ENCODE measurements around the gene ABCG5.

Gene ABCG5

DNA sequence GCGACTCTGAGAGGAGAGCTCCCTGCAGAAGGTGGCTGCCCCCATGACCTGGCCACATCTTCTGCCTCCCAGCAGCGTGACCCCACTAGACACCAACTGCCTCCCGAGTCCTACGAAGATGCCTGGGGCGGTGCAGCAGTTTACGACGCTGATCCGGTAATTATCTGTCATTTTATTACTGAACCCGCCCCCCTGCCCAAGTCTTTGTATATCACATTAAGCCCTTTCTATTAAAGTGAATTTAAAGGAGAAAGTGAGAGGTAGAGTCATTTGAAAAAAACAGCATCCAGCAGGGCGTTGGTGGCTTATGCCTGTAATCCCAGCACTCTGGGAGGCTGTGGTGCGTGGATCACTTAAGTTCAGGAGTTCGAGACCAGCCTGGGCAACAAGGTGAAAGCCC, 33.5 kb upstream of the ABCG5 start:
- H3K9me3 ChIP-seq (ENCODE audit: control insufficient read depth, insufficient read depth, low read depth, low read length) = no peaks in the 10 kb centered on the region
- no peak overlapping the region for H3K4me3 ChIP-seq (ENCODE audit: low read depth, low read length)
- H3K4me1 ChIP-seq (ENCODE audit: control insufficient read depth, insufficient read depth, low read length) = no peaks in the 10 kb centered on the region
- no peaks in the 10 kb centered on the region for H3K36me3 ChIP-seq (ENCODE audit: control insufficient read depth in 2 of 2, insufficient read depth in 1 of 2, low read length in 2 of 2)
- ChIA-PET CTCF (no interaction called here), POLR2A (no interaction called here)
- H3K27ac ChIP-seq (ENCODE audit: extremely low read depth, low read depth, low read length) = no peak overlapping the region
- no peak for TF ChIP-seq ZSCAN16 (tag by site-specific recombination; IDR thresholded peaks at IDR 0.05)
- no peak for TF ChIP-seq ZNF16 (tag by site-specific recombination; IDR thresholded peaks at IDR 0.05; ENCODE audit: low read depth)
- no peak for TF ChIP-seq ZNF121 (tag by site-specific recombination; IDR thresholded peaks at IDR 0.05)
- TF ChIP-seq, protein P1, sequence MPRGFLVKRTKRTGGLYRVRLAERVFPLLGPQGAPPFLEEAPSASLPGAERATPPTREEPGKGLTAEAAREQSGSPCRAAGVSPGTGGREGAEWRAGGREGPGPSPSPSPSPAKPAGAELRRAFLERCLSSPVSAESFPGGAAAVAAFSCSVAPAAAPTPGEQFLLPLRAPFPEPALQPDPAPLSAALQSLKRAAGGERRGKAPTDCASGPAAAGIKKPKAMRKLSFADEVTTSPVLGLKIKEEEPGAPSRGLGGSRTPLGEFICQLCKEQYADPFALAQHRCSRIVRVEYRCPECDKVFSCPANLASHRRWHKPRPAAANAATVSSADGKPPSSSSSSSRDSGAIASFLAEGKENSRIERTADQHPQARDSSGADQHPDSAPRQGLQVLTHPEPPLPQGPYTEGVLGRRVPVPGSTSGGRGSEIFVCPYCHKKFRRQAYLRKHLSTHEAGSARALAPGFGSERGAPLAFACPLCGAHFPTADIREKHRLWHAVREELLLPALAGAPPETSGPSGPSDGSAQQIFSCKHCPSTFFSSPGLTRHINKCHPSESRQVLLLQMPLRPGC (tag by site-specific recombination; IDR thresholded peaks at IDR 0.05) = no peak
- no peak for TF ChIP-seq ZBTB20 (tag by site-specific recombination; IDR thresholded peaks at IDR 0.05)
- TF ChIP-seq BCL11A (tag by site-specific recombination; IDR thresholded peaks at IDR 0.05; ENCODE audit: low read depth) = no peak
- no peak for TF ChIP-seq ZFP69B (tag by site-specific recombination; IDR thresholded peaks at IDR 0.05)
- TF ChIP-seq, protein P2, sequence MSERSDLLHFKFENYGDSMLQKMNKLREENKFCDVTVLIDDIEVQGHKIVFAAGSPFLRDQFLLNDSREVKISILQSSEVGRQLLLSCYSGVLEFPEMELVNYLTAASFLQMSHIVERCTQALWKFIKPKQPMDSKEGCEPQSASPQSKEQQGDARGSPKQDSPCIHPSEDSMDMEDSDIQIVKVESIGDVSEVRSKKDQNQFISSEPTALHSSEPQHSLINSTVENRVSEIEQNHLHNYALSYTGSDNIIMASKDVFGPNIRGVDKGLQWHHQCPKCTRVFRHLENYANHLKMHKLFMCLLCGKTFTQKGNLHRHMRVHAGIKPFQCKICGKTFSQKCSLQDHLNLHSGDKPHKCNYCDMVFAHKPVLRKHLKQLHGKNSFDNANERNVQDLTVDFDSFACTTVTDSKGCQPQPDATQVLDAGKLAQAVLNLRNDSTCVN (tag by site-specific recombination; optimal IDR thresholded peaks at IDR 0.05) = no peak
- TF ChIP-seq, protein P3, sequence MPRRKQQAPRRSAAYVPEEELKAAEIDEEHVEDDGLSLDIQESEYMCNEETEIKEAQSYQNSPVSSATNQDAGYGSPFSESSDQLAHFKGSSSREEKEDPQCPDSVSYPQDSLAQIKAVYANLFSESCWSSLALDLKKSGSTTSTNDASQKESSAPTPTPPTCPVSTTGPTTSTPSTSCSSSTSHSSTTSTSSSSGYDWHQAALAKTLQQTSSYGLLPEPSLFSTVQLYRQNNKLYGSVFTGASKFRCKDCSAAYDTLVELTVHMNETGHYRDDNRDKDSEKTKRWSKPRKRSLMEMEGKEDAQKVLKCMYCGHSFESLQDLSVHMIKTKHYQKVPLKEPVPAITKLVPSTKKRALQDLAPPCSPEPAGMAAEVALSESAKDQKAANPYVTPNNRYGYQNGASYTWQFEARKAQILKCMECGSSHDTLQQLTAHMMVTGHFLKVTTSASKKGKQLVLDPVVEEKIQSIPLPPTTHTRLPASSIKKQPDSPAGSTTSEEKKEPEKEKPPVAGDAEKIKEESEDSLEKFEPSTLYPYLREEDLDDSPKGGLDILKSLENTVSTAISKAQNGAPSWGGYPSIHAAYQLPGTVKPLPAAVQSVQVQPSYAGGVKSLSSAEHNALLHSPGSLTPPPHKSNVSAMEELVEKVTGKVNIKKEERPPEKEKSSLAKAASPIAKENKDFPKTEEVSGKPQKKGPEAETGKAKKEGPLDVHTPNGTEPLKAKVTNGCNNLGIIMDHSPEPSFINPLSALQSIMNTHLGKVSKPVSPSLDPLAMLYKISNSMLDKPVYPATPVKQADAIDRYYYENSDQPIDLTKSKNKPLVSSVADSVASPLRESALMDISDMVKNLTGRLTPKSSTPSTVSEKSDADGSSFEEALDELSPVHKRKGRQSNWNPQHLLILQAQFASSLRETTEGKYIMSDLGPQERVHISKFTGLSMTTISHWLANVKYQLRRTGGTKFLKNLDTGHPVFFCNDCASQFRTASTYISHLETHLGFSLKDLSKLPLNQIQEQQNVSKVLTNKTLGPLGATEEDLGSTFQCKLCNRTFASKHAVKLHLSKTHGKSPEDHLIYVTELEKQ (tag by site-specific recombination; IDR thresholded peaks at IDR 0.05; ENCODE audit: borderline replicate concordance) = no peak
- TF ChIP-seq, protein P4, sequence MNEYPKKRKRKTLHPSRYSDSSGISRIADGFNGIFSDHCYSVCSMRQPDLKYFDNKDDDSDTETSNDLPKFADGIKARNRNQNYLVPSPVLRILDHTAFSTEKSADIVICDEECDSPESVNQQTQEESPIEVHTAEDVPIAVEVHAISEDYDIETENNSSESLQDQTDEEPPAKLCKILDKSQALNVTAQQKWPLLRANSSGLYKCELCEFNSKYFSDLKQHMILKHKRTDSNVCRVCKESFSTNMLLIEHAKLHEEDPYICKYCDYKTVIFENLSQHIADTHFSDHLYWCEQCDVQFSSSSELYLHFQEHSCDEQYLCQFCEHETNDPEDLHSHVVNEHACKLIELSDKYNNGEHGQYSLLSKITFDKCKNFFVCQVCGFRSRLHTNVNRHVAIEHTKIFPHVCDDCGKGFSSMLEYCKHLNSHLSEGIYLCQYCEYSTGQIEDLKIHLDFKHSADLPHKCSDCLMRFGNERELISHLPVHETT (tag by site-specific recombination; IDR thresholded peaks at IDR 0.05) = no peak

DNA sequence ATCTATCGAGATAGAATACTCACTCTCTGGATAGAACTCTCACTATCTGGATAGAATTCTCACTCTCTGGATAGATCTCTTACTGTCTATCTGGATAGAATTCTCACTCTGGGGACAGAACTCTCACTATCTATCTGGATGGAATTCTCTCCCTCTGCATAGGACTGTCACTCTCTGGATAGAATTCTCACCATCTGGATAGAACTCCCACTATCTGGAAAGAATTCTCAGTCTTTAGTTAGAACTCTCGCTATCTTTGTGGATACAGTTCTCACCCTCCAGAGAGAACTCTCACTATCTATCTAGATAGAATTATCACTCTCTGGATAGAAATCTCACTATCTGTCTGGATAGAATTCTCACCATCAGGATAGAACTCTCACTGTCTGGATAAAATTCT, 16.7 kb upstream of the ABCG5 start:
- H3K4me3 ChIP-seq (ENCODE audit: low read depth, low read length) = no peak overlapping the region
- H3K9me3 ChIP-seq (ENCODE audit: control insufficient read depth, insufficient read depth, low read depth, low read length) = no peaks in the 10 kb centered on the region
- CTCF ChIA-PET = no interaction called here
- no peak overlapping the region for H3K27ac ChIP-seq (ENCODE audit: extremely low read depth, low read depth, low read length)
- H3K36me3 ChIP-seq (ENCODE audit: control insufficient read depth in 2 of 2, insufficient read depth in 1 of 2, low read length in 2 of 2) = no peaks in the 10 kb centered on the region
- no peak for TF ChIP-seq ZNF629 (tag by site-specific recombination; IDR thresholded peaks at IDR 0.05)
- TF ChIP-seq REPIN1 (tag by site-specific recombination; IDR thresholded peaks at IDR 0.05; ENCODE audit: low read depth) = no peak
- TF ChIP-seq ZNF621 (tag by site-specific recombination; IDR thresholded peaks at IDR 0.05) = no peak
- no peak for TF ChIP-seq ZNF560 (tag by site-specific recombination; IDR thresholded peaks at IDR 0.05; ENCODE audit: borderline replicate concordance)
- TF ChIP-seq, protein P5, sequence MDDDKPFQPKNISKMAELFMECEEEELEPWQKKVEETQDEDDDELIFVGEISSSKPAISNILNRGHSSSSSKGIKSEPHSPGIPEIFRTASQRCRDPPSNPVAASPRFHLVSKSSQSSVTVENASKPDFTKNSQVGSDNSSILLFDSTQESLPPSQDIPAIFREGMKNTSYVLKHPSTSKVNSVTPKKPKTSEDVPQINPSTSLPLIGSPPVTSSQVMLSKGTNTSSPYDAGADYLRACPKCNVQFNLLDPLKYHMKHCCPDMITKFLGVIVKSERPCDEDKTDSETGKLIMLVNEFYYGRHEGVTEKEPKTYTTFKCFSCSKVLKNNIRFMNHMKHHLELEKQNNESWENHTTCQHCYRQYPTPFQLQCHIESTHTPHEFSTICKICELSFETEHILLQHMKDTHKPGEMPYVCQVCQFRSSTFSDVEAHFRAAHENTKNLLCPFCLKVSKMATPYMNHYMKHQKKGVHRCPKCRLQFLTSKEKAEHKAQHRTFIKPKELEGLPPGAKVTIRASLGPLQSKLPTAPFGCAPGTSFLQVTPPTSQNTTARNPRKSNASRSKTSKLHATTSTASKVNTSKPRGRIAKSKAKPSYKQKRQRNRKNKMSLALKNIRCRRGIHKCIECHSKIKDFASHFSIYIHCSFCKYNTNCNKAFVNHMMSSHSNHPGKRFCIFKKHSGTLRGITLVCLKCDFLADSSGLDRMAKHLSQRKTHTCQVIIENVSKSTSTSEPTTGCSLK (tag by site-specific recombination; IDR thresholded peaks at IDR 0.05) = no peak
- H3K4me1 ChIP-seq (ENCODE audit: control insufficient read depth, insufficient read depth, low read length) = no peaks in the 10 kb centered on the region
- POLR2A ChIA-PET = no interaction called here
